Choroid plexus epithelial cell (primary cell): ENCODE measurements around the gene CTR9.

ENCODE experiments used
- DNase-seq: peaks from one replicate; pipeline ENCODE4 v3.0.0-alpha.2; 2010; ENCODE audit warnings: low read depth
- H3K4me3 ChIP-seq: 2 replicates; pipeline ENCODE4 v1.5.1; 2011; ENCODE audit warnings: low read depth, mild to moderate bottlenecking, control low read depth, low read length, moderate library complexity
- CTCF ChIP-seq: conservative IDR thresholded peaks from 2 replicates; pipeline ENCODE4 v1.5.1; 2011; ENCODE audit warnings: low read depth, mild to moderate bottlenecking, control low read depth, inconsistent platforms, low read length, moderate library complexity

Gene CTR9

GRCh38 chr11:10750838-10751580, at the start of gene CTR9:
Gene CTR9 (plus strand): TSS chr11:10751246. CDS start chr11:10751413, 167 bp downstream.
- H3K4me3 ChIP-seq, result peak within 1 kb of the TSS; percentile 84
- TF ChIP-seq CTCF, result peak; percentile 39
- peak; percentile 93 for DNase-seq

GRCh38 chr11:10701982-10702381, 49.1 kb upstream of the CTR9 start:
- no peak for TF ChIP-seq CTCF
- no peak overlapping the region for H3K4me3 ChIP-seq
- DNase-seq, result no peak

- no peak overlapping the region for H3K4me3 ChIP-seq
- TF ChIP-seq CTCF, result no peak
- no peak for DNase-seq
These were observed 42.9 kb upstream of the CTR9 start for GRCh38 chr11:10708131-10708530.

GRCh38 chr11:10709299-10710086, 41.6 kb upstream of the CTR9 start:
- TF ChIP-seq CTCF, result no peak
- H3K4me3 ChIP-seq, result no peak overlapping the region
- DNase-seq, result no peak

GRCh38 chr11:10715571-10715970, 35.5 kb upstream of the CTR9 start:
- no peak for TF ChIP-seq CTCF
- DNase-seq, result no peak
- no peak overlapping the region for H3K4me3 ChIP-seq

- no peak for TF ChIP-seq CTCF
- peak; percentile 71 for DNase-seq
- no peak overlapping the region for H3K4me3 ChIP-seq
These were observed 34.9 kb upstream of the CTR9 start for GRCh38 chr11:10716122-10716521.
